HepG2 (cell line): Measurements from ENCODE around the gene RPS2. TPM values are rescaled to one million over a fixed set of nuclear protein-coding genes. Genes with fewer than 3 reads are reported as not detected.

Source experiments
- ARNT ChIP-seq: fragments of 450-650 bp; IDR thresholded peaks from 2 replicates; pipeline ENCODE4 v1.6.1; 2017
- ELK4 ChIP-seq: sonication (generic); formaldehyde crosslinking; IDR thresholded peaks from 2 replicates; pipeline ENCODE4 v1.9.0; 2021; ENCODE audit warnings: missing genetic modification reagents, borderline replicate concordance
- GATAD1 ChIP-seq: IDR thresholded peaks from 2 replicates; pipeline ENCODE4 v1.6.1; 2016; ENCODE audit warnings: missing genetic modification reagents, missing compliant biosample characterization
- HOXD1 ChIP-seq: sonication (generic); formaldehyde crosslinking; IDR thresholded peaks from 2 replicates; pipeline ENCODE4 v1.5.0; 2020; ENCODE audit warnings: missing genetic modification reagents
- NAIF1 ChIP-seq: sonication (generic); formaldehyde crosslinking; IDR thresholded peaks from 2 replicates; pipeline ENCODE4 v1.5.0; 2020; ENCODE audit warnings: mild to moderate bottlenecking, missing genetic modification reagents, borderline replicate concordance
- NFE2 ChIP-seq: sonication (generic); formaldehyde crosslinking; IDR thresholded peaks from 2 replicates; pipeline ENCODE4 v1.4.0; 2020; ENCODE audit warnings: missing genetic modification reagents
- NFE2L2 ChIP-seq: fragments of 150-350 bp; IDR thresholded peaks from 2 replicates; pipeline ENCODE4 v1.6.1; 2014; ENCODE audit warnings: low read length
- SAP130 ChIP-seq: IDR thresholded peaks from 2 replicates; pipeline ENCODE4 v1.6.1; 2016; ENCODE audit warnings: low read depth
- SMARCC2 ChIP-seq: fragments of 450-650 bp; IDR thresholded peaks from 2 replicates; pipeline ENCODE4 v1.6.1; 2017; ENCODE audit warnings: antibody characterized with exemption, mild to moderate bottlenecking
- STAG1 ChIP-seq: sonication (generic); formaldehyde crosslinking; IDR thresholded peaks from 2 replicates; pipeline ENCODE4 v1.4.0; 2020; ENCODE audit warnings: missing genetic modification reagents
- TFAP4 ChIP-seq: sonication (generic); IDR thresholded peaks from 2 replicates; pipeline ENCODE4 v1.6.1; 2016; ENCODE audit warnings: low read depth, borderline replicate concordance
- YEATS4 ChIP-seq: sonication (generic); formaldehyde crosslinking; IDR thresholded peaks from 2 replicates; pipeline ENCODE4 v1.4.0; 2020; ENCODE audit warnings: missing genetic modification reagents, borderline replicate concordance
- ZBTB37 ChIP-seq: sonication (generic); formaldehyde crosslinking; IDR thresholded peaks from 2 replicates; pipeline ENCODE4 v1.4.0; 2020; ENCODE audit warnings: mild to moderate bottlenecking, missing genetic modification reagents
- ZGPAT ChIP-seq: IDR thresholded peaks from 2 replicates; pipeline ENCODE4 v1.6.1; 2016; ENCODE audit warnings: mild to moderate bottlenecking
- ZNF136 ChIP-seq: sonication (generic); formaldehyde crosslinking; IDR thresholded peaks from 2 replicates; pipeline ENCODE4 v1.8.1; 2022; ENCODE audit warnings: low read depth, mild to moderate bottlenecking, moderate library complexity, missing genetic modification reagents
- ZNF30 ChIP-seq: sonication (generic); formaldehyde crosslinking; IDR thresholded peaks from 2 replicates; pipeline ENCODE4 v1.5.0; 2020; ENCODE audit warnings: mild to moderate bottlenecking, missing genetic modification reagents
- ZNF484 ChIP-seq: sonication (generic); formaldehyde crosslinking; IDR thresholded peaks from 2 replicates; pipeline ENCODE4 v1.5.1; 2020; ENCODE audit warnings: mild to moderate bottlenecking, low read depth, missing genetic modification reagents, borderline replicate concordance
- ZNF512B ChIP-seq: sonication (generic); formaldehyde crosslinking; IDR thresholded peaks from 2 replicates; pipeline ENCODE4 v1.5.1; 2020; ENCODE audit warnings: missing genetic modification reagents, mild to moderate bottlenecking, borderline replicate concordance
- ZNF770 ChIP-seq: sonication (generic); formaldehyde crosslinking; IDR thresholded peaks from 2 replicates; pipeline ENCODE4 v1.5.0; 2020; ENCODE audit warnings: mild to moderate bottlenecking, missing genetic modification reagents
- polyA plus RNA-seq, 8 experiments: library from polyadenylated mRNA; depleted of rRNA in 3 of 8; stranded (reverse) in 7 of 8; unstranded in 1 of 8; fragments of >200 nt; fragmentation: Illumina TruSeq in 4 of 8; extraction: Trizol in 4 of 8; gene quantifications; 2 replicates each; pipeline versions ENCODE4 v1.2.1 to v1.2.3, GENCODE V29; 2011 to 2016; ENCODE audit warnings: low read depth in 4 of 8, missing spikeins in 1 of 8, mixed read lengths in 1 of 8; ENCODE audit not compliant: insufficient read depth in 1 of 8
- total RNA-seq, 5 experiments: library from RNA; depleted of rRNA; stranded (reverse); fragments of >200 nt; fragmentation: Illumina TruSeq; extraction: Trizol; gene quantifications; 2 replicates each; pipeline ENCODE4 v1.2.3, GENCODE V29; 2016; ENCODE audit warnings: low read depth in 1 of 5

The RPS2 gene
- total and polyA plus RNA-seq, 2 of the 13 experiments (the other 11 are each of a cell fraction or from before 2014, with no cell fraction given): 1,908 to 4,514 TPM

- TF ChIP-seq ZGPAT: peak; percentile 2; the same call in 1 of the 2 replicates
- 0 out of 2 replicates have a peak, but pooled peaks have one; percentile 3 for TF ChIP-seq SAP130 (CRISPR knock-in tag)
- 0 out of 2 replicates have a peak, but pooled peaks have one; percentile 4 for TF ChIP-seq STAG1
- 0 out of 2 replicates have a peak, but pooled peaks have one; percentile 26 for TF ChIP-seq HOXD1
- TF ChIP-seq ELK4 (CRISPR knock-in tag): no peak
- TF ChIP-seq ZNF512B (CRISPR knock-in tag): 0 out of 2 replicates have a peak, but pooled peaks have one; percentile 10
- TF ChIP-seq ZNF484: no peak
- no peak for TF ChIP-seq ZBTB37 (CRISPR knock-in tag)
- TF ChIP-seq NAIF1: 0 out of 2 replicates have a peak, but pooled peaks have one; percentile 3
- peak; percentile 38; the same call in 1 of the 2 replicates for TF ChIP-seq TFAP4
- no peak for TF ChIP-seq GATAD1 (CRISPR knock-in tag)
- 0 out of 2 replicates have a peak, but pooled peaks have one; percentile 5 for TF ChIP-seq ZNF30 (CRISPR knock-in tag)
- TF ChIP-seq ARNT: no peak
- 0 out of 2 replicates have a peak, but pooled peaks have one; percentile 36 for TF ChIP-seq YEATS4
- TF ChIP-seq ZNF770 (CRISPR knock-in tag): 0 out of 2 replicates have a peak, but pooled peaks have one; percentile 13
- peak; percentile 24; the same call in 1 of the 2 replicates for TF ChIP-seq NFE2L2
- TF ChIP-seq SMARCC2: no peak
- peak; percentile 56; the same call in 1 of the 2 replicates for TF ChIP-seq NFE2 (CRISPR knock-in tag)
- no peak for TF ChIP-seq ZNF136
These were observed 22.4 kb downstream of the RPS2 start (continued) for GRCh38 chr16:1942047-1942809.
